ENCODE measurements around the gene CYTH4.
"Not testable (repeated sequence)": the region's sequence is repeated elsewhere in the genome, so short reads cannot be mapped to it uniquely, and the experiment has no call there.

CYTH4 gene

GRCh38 chr22:37320726-37321677 lies 38.7 kb downstream of the CYTH4 start:
- DNase-seq (ENCODE audit: low spot score in 2 of 2) = no peak
- peaks cover 25% of the 10 kb centered on the region for H3K27me3 ChIP-seq (ENCODE audit: low read depth)
- in situ Hi-C loops (cut with MboI; ENCODE audit: low sequenced_read_pairs) = no loop called here
- H3K4me3 ChIP-seq = no peak overlapping the region
- no peaks in the 10 kb centered on the region for H3K9me3 ChIP-seq
- no peaks in the 10 kb centered on the region for H3K36me3 ChIP-seq (replicated peaks)
- no peaks in the 10 kb centered on the region for H3K4me1 ChIP-seq

GRCh38 chr22:37324340-37325038 lies 42.2 kb downstream of the CYTH4 start:
- Histone ChIP-seq H3K27me3 (ENCODE audit: low read depth) (peaks cover 38% of the 10 kb centered on the region), H3K4me3 (0 out of 2 replicates have a peak overlapping the region, but pooled peaks have one; percentile 4), H3K9me3 (no peaks in the 10 kb centered on the region), H3K36me3 (replicated peaks) (no peaks in the 10 kb centered on the region), H3K4me1 (no peaks in the 10 kb centered on the region)
- in situ Hi-C loops (cut with MboI; ENCODE audit: low sequenced_read_pairs) = no loop called here
- DNase-seq (ENCODE audit: low spot score in 2 of 2) = peak in 1 of 2 experiments; percentile 47

- no peak for DNase-seq (ENCODE audit: low spot score in 2 of 2)
- in situ Hi-C loops (cut with MboI; ENCODE audit: low sequenced_read_pairs) = no loop called here
- Histone ChIP-seq H3K4me1 (no peaks in the 10 kb centered on the region), H3K27me3 (ENCODE audit: low read depth) (peaks cover 42% of the 10 kb centered on the region), H3K36me3 (replicated peaks) (no peaks in the 10 kb centered on the region), H3K9me3 (no peaks in the 10 kb centered on the region), H3K4me3 (0 out of 2 replicates have a peak overlapping the region, but pooled peaks have one; percentile 4)
These were observed 42.7 kb downstream of the CYTH4 start for GRCh38 chr22:37325039-37325395.

GRCh38 chr22:37326726-37327125 lies 44.4 kb downstream of the CYTH4 start:
- no peak overlapping the region for H3K4me3 ChIP-seq
- no peaks in the 10 kb centered on the region for H3K36me3 ChIP-seq (replicated peaks)
- H3K27me3 ChIP-seq (ENCODE audit: low read depth) = peaks cover 42% of the 10 kb centered on the region
- H3K9me3 ChIP-seq = no peaks in the 10 kb centered on the region
- in situ Hi-C loops (cut with MboI; ENCODE audit: low sequenced_read_pairs) = no loop called here
- no peak for DNase-seq (ENCODE audit: low spot score in 2 of 2)
- H3K4me1 ChIP-seq = no peaks in the 10 kb centered on the region; the same call in 1 of the 2 replicates

GRCh38 chr22:37328017-37328416 lies 45.7 kb downstream of the CYTH4 start:
- Histone ChIP-seq H3K36me3 (replicated peaks) (no peaks in the 10 kb centered on the region), H3K4me3 (no peak overlapping the region), H3K4me1 (no peaks in the 10 kb centered on the region; the same call in 1 of the 2 replicates), H3K27me3 (ENCODE audit: low read depth) (peaks cover 47% of the 10 kb centered on the region), H3K9me3 (no peaks in the 10 kb centered on the region)
- DNase-seq (ENCODE audit: low spot score in 2 of 2) = no peak
- in situ Hi-C loops (cut with MboI; ENCODE audit: low sequenced_read_pairs) = no loop called here

GRCh38 chr22:37328538-37329237 lies 46.4 kb downstream of the CYTH4 start:
- H3K9me3 ChIP-seq; in situ Hi-C loops (cut with MboI; ENCODE audit: low sequenced_read_pairs); H3K4me3 ChIP-seq; H3K4me1 ChIP-seq; H3K36me3 ChIP-seq (replicated peaks); DNase-seq (ENCODE audit: low spot score in 2 of 2): not testable (repeated sequence)
- peaks cover 48% of the 10 kb centered on the region for H3K27me3 ChIP-seq (ENCODE audit: low read depth)

- peaks cover 48% of the 10 kb centered on the region for H3K27me3 ChIP-seq (ENCODE audit: low read depth)
- no peaks in the 10 kb centered on the region for H3K36me3 ChIP-seq (replicated peaks)
- H3K9me3 ChIP-seq = no peaks in the 10 kb centered on the region
- DNase-seq (ENCODE audit: low spot score in 2 of 2) = no peak
- no peaks in the 10 kb centered on the region; the same call in 1 of the 2 replicates for H3K4me1 ChIP-seq
- H3K4me3 ChIP-seq = no peak overlapping the region
- in situ Hi-C loops (cut with MboI; ENCODE audit: low sequenced_read_pairs) = no loop called here
These were observed 47.2 kb downstream of the CYTH4 start for GRCh38 chr22:37329238-37330140.

- DNase-seq (ENCODE audit: low spot score in 2 of 2) = peak; percentile 74 to 92
- H3K27me3 ChIP-seq (ENCODE audit: low read depth) = peaks cover 48% of the 10 kb centered on the region
- peaks cover 2% of the 10 kb centered on the region; the same call in 1 of the 2 replicates for H3K4me1 ChIP-seq
- H3K9me3 ChIP-seq = no peaks in the 10 kb centered on the region
- no peaks in the 10 kb centered on the region for H3K36me3 ChIP-seq (replicated peaks)
- in situ Hi-C loops (cut with MboI; ENCODE audit: low sequenced_read_pairs) = no loop called here
- no peak overlapping the region for H3K4me3 ChIP-seq
These were observed 48.1 kb downstream of the CYTH4 start for GRCh38 chr22:37330200-37331033.

- no peaks in the 10 kb centered on the region for H3K36me3 ChIP-seq (replicated peaks)
- in situ Hi-C loops (cut with MboI; ENCODE audit: low sequenced_read_pairs) = no loop called here
- H3K27me3 ChIP-seq (ENCODE audit: low read depth) = peaks cover 50% of the 10 kb centered on the region
- H3K4me1 ChIP-seq = peaks cover 6% of the 10 kb centered on the region; the same call in 1 of the 2 replicates
- no peak for DNase-seq (ENCODE audit: low spot score in 2 of 2)
- no peak overlapping the region for H3K4me3 ChIP-seq
- H3K9me3 ChIP-seq = no peaks in the 10 kb centered on the region
These were observed 48.7 kb downstream of the CYTH4 start for GRCh38 chr22:37331034-37331428.

- no peaks in the 10 kb centered on the region for H3K36me3 ChIP-seq (replicated peaks)
- H3K27me3 ChIP-seq (ENCODE audit: low read depth) = peaks cover 52% of the 10 kb centered on the region
- DNase-seq (ENCODE audit: low spot score in 2 of 2) = no peak
- peaks cover 6% of the 10 kb centered on the region; the same call in 1 of the 2 replicates for H3K4me1 ChIP-seq
- in situ Hi-C loops (cut with MboI; ENCODE audit: low sequenced_read_pairs) = no loop called here
- no peaks in the 10 kb centered on the region for H3K9me3 ChIP-seq
- H3K4me3 ChIP-seq = no peak overlapping the region
These were observed 49.7 kb downstream of the CYTH4 start for GRCh38 chr22:37331856-37332536.

- in situ Hi-C loops (cut with MboI; ENCODE audit: low sequenced_read_pairs) = no loop called here
- peaks cover 6% of the 10 kb centered on the region; the same call in 1 of the 2 replicates for H3K4me1 ChIP-seq
These were observed 51.6 kb downstream of the CYTH4 start for GRCh38 chr22:37333724-37334460.

More at GRCh38 chr22:37333724-37334460, 51.6 kb downstream of the CYTH4 start:
- Histone ChIP-seq H3K4me3 (no peak overlapping the region), H3K9me3 (no peaks in the 10 kb centered on the region), H3K36me3 (replicated peaks) (no peaks in the 10 kb centered on the region), H3K27me3 (ENCODE audit: low read depth) (peaks cover 42% of the 10 kb centered on the region)
- no peak for DNase-seq (ENCODE audit: low spot score in 2 of 2)
